Activated CD4-positive, alpha-beta T cell treated with anti-CD3 and anti-CD28 coated beads, Interleukin-2, amount 50 U/mL, for 48 hours (primary cell): ENCODE data around the gene PRPF40B.
"Not testable (repeated sequence)": the region's sequence is repeated elsewhere in the genome, so short reads cannot be mapped to it uniquely, and the experiment has no call there.

Experiments used
- DNase-seq, 2 experiments: peaks; one replicate each; pipeline ENCODE4 v3.0.0-alpha.2; 2020

Gene PRPF40B

DNA sequence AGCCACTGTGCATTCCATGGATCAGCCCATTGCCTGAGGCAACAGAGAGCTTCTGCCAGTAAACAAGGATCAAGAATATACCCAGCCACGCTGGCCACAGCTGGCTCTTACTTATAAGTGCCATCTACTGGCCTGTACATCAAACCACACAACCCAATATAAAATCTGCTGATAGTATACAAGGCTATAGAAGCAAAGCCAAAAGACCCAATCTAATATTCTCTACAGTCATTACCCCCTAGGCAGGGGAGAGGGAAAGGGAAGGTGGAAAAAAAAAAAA lies 13.5 kb upstream of the PRPF40B start:
- no peak for DNase-seq

DNA sequence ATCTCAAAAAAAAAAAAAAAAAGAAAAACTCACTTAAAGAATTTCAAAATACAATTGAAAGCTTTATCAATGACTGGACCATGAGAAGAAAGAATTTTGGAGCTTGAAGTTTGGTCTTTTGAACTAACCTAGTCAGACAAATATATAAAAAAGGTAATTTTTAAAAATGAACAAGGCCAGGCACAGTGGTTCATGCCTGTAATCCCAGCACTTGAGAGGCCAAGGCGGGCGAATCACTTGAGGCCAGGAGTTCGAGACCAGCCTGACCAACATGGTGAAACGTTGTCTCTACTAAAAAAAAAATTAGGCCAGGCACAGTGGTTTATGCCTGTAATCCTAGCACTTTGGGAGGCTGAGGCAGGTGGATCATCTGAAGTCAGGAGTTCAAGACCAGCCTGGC lies 12.6 kb upstream of the PRPF40B start:
- not testable (repeated sequence) for DNase-seq

DNA sequence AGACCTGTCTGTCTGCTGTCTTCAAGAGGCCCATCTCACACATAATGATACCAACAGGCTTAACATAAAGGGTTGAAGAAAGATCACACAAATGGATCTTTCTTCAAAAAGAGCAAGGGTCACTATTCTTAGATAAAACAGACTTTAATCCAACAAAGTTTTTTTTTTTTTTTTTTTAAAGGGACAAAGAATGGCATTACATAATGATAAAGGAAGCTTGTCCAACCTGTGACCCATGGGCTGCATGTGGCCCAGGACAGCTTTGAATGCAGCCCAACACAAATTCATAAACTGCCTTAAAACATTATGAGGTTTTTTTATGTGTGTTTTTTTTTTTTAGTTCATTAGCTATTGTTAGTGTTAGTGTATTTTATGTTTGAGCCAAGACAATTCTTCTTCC lies 11.2 kb upstream of the PRPF40B start:
- DNase-seq = no peak

DNA sequence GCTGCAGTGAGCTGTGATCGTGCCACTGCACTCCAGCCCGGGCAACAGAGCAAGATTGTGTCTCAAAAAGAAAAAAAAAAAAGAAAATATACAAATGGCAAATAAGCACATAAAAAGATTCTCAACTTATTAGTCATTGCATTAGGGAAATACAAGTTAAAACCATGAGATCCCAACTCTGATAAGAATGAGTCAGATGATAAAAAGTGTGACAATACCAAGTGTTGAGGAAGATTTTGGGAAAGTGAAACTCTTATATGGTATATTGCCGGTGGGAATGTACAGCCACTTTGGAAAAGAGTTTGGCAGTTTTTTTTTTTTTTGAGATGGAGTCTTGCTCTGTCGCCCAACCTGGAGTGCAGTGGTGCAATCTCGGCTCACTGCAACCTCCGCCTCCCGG lies 7.6 kb upstream of the PRPF40B start:
- DNase-seq = no peak

DNA sequence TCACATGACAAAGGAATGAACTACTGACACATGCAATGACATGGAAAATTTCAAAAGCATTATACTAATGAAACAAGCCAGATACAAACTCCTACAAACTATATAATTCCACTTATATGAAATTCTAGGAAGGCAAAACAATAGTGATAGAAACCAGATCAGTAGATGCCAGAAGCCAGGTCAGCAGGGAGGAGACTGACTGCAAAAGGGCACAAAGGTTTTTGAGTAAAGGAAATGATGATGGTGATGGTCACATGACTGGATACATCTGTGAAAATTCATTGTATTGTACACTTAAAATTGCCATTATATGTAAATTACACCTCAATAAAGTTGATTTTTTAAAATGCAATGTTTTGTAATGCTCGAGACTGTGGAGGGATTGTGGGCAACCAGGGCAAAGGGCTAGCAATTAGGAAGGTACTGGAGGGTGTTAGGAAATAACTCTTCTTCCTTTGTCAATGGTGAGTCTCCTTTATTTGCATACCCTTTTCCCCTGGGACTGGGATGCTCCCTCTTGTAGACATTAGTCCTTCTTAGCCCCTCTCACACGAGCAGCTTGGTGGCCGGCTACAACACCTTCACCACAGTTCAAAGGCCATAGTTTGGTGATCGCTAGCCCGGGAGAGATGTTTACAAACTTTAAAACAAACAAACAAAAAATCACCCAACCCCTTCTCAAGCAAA lies 6.7 kb upstream of the PRPF40B start:
- no peak for DNase-seq

DNA sequence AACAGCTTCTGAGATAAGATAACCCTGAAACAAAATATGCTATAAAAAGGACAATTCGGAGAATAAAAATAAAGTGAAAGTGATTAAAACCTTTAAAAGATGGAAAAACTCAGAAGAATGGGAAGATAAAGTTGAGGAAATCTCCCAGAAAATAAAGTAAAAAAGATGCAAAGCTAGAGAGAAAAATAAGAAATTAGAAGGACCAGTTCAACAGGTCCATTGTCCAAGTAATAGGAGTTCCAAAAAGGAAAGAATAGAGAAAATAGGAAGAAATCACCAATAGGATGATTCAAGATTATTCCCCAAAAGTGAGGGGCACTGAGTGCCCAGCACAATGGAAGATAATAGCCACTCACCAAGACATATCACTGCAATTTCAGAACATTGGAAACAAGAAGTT lies 4.8 kb upstream of the PRPF40B start:
- DNase-seq = no peak

DNA sequence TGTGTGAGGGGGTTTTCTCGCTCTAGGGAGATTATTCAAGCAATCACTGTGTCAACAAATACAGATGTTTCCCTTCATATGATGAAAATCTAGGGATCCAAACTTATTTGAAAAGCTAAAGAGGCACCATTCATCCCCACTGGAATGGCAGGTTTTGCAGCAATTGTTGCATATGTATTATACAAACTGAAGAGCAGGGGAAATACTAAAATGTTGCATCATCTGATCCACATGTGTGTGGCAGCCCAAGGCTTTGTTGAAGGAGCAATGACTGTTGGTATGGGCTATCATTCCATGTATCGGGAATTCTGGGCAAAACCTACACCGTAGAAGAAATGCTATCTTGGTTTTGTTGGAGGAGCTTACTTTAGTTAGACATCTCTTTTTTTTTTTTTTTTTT lies 4.1 kb upstream of the PRPF40B start:
- DNase-seq = no peak

DNA sequence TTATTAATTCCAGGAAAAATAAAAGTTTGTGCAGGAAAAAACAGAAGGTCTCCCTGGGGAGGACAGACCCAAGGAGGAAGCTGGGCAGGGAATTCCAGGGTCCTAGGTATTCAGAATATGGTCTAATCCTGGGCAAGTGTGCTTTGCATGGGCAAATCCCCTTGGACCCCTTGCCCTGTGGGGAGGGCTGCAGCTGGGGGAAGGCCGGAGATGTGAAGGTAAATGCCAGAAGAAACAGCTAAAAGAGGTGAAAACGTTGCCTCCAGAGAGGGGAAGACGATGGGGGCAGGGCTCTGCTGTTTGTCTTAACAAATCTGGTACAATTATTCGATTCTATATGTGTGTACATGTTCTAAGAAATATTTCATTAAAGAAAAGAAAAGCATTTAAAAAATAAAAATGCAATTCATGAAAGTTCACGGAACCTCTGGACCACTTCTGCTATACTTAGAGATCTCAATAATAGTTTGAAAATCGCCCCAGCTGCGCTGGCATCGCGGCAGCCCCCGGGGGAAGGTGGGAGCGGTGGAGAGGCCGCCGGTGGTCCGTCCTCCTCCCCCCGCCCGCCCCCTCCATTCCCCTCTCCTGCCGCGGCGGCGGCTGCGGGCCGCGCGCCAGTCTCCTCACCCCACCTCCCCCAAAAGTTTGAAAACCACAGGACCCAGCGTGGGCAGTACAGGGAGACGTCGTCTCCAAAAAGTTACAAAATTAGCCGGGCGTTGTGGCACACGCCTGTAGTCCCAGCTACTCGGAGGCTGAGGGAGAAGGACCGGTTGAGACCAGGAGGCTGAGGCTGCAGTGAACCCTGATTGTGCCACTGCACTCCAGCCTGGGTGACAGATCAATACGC lies 1.5 kb upstream of the PRPF40B start:
- no peak for DNase-seq

DNA sequence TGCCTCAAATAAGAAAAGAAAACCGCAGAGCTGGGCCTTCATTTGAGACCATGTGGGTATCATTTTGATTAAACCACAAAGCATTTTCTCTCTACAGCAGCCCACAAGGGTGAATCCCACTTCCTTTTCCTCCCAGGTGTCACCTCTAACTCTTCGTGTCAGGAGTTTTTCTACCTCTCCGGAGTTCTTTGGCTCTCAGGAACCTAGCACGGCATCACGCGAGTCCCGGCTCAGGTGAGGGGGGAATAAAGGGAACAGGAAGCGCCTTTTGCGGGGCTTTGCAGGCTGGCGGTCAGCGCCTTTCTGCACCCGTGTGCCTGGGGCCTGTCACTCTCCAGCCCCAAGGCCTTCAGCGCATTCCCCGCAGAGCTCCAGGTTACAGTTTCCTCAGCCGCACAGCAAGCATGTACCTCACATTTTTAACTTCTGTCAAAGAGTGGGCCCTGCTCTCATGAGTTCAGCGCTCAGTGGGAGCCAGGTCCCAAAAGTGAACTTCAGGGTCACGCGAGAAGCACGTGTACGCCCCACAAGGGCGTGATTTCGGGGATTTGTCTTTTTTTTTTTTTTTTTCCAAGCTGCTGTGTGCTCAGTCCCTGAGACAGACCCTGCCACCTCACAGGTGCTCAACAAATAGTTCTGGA lies 740 bp upstream of the PRPF40B start:
- peak; percentile 43 to 63 for DNase-seq

DNA sequence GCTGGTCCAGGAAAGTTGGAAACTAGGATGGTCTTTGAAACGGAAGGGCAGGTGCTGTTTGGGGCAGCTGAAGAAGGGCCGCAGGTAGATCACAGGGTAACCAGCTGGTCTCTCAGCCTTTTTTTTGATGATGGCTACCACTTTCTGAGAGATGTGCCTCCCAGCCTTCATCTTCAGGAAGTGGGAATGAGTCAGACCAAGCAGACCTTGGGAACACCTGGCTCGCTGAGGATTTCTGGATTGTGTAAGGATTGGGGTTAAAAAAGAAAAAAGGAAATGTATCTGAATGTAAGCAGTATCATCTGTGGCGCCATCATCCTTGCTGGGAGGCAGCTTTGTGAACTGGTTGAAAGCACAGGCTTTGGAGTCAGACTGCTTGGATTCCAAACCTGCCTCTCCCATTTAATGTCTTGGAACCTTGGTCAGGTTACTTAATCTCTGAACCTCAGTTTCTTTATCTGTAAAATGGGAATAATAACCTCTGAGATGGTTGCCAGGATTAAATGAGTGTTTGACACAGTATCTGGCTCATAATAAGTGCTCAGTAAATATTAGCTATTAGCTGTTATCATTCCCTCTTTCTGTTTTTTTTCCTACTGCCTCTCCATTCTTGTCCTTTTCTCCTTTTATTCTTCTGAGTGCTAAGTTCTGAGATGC lies 1.7 kb downstream of the PRPF40B start:
- no peak for DNase-seq

DNA sequence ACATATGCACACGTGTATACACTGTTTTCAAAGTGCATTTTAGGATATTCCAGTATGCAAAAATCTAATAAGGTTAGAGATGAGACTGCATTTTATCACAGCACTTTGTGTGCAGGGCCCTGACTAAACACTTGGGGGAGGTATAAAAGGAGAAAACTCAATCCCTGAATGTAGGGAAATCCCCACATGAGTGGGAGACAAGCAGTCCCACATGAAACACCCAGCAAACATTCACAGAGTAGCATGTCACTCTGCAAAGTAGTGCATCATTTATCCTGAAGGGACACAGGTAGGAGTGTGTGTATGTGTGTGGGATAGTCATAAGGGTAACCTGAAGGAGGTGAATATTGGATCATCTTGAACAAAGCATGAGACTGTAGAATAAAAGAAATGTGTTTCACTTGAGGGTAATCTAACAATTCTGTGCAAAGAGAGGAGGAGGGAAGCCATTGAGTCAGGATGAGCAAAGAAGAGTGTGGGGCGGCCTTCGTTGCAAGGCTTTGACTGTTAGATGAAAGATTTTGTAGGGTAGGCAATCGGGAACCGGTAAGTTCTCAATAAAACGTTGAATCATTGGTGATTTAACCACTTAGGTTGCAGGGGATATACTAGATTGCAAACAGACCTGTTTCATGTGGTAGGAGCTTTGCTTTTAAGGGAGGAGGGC lies 2.9 kb downstream of the PRPF40B start:
- peak in 1 of 2 experiments; percentile 24 for DNase-seq

DNA sequence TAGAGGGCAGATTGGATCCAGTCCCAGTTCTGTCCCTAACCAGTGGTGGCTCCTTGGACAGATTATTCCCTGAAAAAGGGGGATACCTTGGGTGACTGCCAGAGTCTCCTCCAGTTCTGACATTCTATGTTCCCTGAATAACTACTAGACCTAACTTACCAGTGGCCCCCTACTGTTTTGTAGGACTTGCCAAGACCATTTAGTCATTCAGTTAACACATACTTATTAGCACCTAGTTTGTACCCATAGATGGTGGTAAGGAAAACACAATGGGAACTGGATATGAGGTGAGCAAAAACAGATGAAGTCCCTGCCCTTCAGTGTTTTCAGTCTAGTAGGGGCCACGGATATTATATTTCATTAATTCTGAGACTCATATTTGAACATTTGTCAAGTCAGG lies 3.5 kb downstream of the PRPF40B start:
- no peak for DNase-seq

DNA sequence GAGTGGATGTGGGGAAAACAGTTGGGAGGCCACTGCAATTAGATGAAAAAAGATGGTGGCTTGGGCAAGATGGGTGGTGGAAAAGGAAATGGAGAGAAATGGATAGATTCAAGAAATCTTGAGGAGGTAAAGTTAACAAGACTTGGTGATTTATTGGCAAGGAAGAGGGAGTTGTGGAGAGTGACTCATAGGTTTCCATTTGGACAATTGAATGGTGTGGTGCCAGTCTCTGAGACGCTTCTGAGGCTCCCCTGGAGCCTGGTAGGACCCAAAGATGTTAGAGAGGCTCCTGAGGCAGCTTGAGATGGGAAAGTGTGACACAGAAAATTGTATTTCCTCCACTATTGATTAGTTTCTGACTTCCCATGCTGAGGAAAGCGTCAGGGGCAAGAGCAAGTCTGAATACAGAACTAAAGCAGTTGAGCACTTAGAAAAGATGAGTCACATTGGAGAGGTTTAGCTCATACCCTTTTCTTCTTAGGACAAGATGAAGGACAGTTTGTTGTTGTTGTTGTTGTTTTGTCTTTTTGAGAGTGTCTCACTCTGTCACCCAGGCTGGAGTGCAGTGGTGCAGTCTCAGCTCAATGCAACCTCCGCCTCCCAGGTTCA lies 4.5 kb downstream of the PRPF40B start:
- no peak for DNase-seq

DNA sequence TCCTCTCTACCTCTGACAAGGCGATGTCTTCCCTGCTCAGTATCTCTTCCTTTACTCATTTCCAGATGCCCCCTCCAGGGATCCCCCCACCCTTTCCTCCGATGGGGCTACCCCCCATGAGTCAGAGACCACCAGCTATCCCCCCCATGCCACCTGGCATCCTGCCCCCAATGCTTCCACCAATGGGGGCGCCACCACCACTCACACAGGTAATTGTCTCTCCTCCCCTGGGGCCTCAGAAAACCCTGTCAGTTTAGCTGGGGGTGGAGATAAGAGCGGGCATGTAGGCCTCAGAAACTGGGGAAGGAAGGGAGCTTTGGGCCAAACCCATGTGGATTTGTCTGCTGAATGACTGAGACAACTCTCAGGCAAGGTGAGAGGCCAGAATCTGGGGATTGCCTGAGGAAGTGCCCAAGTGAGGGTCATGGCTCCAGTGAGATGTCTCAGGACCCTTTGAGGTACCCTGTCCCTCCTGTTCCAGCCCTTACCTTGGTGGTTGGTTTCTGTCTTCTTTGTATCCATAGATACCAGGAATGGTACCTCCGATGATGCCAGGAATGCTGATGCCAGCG lies 8.1 kb downstream of the PRPF40B start:
- no peak for DNase-seq

DNA sequence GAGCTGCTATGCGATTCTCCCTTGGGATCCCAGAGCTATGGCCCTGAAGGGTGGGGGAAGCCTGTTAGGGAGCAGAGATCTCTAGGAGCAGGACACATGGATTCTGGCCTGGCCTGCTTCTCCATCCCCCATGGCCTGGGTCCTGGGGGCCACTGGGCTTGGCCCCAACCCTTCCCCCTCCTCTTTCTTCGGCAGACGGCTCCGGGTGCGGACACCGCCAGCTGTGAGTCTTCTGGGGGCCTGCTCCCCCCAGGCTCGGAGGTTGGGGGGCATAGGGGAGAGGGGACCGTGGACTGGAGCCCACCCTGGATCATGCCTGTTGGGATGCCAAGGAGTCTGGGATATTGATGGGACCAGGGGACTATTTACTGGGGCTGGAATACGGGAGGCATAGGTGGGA lies 9.0 kb downstream of the PRPF40B start:
- DNase-seq = no peak

DNA sequence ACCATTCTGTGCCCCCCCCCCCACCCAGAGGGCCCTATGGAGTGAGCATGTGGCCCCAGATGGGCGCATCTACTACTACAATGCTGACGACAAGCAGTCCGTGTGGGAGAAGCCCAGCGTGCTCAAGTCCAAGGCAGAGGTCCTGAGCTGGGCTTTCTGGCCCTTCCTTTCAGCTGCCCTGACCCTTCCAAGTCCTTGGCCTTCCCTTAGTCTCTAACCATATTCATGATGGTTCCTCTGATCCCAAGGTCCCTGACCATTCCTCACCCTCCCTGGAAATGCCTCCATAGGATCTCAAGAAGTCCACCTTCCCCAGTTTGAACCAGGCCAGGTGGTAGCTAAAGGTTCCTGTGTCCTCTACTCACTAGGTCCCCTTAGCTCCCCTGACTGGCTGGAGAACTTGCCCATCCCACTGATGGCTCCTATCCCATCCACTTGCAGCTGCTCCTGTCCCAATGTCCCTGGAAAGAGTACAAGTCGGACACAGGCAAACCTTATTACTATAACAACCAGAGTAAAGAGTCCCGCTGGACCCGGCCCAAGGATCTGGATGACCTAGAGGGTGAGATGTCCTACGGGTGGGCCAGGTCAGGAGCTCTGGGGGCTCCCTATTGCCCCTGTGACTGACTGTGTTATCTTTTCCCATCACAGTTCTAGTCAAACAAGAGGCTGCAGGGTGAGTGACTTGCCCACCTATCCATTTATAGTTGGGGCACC lies 9.8 kb downstream of the PRPF40B start:
- DNase-seq = no peak

DNA sequence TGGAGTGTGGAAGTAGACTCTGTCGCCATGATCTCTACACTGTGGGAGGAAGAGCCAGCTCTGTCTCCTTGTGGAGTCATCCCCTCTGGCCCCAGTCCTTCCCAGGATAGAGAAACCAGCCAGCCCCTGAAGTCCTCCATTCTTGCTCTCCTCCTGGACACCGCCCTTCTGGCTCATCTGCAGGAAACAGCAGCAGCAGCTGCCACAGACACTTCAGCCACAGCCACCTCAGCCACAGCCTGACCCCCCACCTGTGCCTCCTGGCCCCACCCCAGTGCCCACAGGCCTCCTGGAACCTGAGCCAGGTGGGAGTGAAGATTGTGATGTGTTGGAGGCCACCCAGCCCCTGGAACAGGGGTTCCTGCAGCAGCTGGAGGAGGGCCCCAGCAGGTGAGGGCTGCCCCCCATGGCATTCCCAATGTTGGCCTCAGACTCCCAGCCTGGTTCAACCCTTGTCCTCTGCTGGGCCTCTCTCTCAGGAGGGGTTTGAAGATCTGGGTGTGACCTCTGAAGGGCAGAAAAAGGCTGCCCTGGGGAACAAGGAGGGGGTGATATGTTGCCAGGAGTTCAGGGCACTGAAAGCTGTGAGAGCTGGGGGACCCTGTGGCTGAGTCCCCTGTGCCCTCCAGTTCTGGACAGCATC lies 10.5 kb downstream of the PRPF40B start:
- no peak for DNase-seq

DNA sequence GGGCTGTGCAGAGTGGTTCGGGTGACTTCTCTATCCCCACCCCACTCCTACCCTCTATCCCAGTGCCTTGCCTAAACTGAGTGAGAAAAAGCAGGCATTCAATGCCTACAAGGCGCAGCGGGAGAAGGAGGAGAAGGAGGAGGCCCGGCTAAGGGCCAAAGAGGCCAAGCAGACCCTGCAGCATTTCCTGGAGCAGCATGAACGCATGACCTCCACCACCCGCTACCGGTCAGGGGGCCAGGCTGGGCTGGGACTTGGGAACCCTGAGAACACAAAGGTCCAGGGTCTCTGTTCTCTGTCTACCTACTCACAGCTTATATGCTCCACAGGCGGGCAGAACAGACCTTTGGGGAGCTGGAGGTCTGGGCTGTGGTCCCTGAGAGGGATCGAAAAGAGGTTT lies 11.7 kb downstream of the PRPF40B start:
- DNase-seq = no peak

DNA sequence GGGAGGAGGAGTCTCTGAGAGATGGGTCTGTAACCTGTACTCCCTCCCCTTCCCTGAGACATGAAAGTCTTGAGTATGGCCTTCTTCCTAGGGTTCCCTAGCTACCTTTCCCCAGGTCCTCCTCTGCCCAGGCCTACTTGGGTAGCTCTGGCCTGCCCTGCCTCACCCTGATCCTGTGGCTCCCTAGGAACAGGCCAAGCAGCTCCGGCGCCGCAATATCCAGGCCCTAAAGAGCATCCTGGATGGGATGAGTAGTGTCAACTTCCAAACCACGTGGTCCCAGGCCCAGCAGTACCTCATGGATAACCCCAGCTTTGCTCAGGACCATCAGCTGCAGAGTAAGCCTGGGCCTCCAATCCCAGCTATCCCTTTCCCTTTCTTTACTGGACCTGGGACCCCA lies 12.3 kb downstream of the PRPF40B start:
- no peak for DNase-seq

DNA sequence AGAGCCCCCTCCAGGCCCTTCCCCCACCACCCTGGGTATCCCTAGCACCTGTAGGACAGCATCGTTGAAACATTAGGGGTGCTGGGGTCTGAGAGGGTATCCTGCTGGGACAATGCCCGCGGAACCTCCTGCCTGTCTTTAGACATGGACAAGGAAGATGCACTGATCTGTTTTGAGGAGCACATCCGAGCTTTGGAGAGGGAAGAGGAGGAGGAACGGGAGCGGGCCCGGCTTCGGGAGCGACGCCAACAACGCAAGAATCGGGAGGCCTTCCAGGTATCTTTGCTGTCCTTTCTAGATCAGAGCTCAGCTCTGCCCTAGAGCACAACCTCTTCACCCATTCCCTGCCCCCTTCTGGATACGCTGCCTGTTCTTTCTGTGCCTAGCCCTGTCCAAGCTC lies 13.2 kb downstream of the PRPF40B start:
- no peak for DNase-seq
